HS-5 (cell line): ENCODE data around the gene NBPF1.
A peak's percentile ranks its signal among the peaks of the same experiment; 100 is the strongest.
"Not testable (repeated sequence)": the region's sequence is repeated elsewhere in the genome, so short reads cannot be mapped to it uniquely, and the experiment has no call there.

Experiments
- DNase-seq: peaks from one replicate; pipeline ENCODE4 v3.0.0-alpha.2; 2012; ENCODE audit warnings: low read depth

Gene NBPF1

DNA sequence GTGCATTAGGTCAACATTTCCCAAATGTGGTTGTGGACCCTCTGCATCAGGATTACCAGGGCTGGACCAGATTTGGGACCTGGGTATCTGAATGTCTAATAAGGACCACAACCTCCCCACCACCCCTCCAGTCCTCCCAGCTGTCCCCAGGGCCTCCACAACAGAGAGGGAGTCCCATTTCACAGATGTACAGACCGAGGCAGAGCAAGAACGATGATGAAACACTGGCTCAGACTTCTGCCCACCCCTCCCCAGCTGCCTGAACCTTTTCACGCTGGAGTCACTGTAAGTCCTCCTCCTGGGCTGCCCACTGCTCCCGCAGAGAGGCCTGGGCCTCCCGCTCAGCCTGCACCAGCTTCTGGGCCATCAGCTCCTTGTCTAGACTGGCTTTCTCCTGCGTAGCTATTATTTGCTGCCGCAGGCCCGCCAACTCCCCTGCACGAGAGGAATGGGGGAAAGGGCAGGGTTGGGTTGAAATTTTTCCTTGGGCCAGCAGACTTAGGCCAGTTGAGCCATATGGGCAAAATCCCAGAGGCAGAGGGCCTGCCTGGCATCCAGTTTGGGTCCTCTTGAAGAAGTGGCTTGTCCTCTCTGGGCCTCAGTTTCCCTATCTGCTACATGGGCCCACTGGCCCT is 8.4 kb upstream of the NBPF1 start:
- DNase-seq = not testable (repeated sequence)

DNA sequence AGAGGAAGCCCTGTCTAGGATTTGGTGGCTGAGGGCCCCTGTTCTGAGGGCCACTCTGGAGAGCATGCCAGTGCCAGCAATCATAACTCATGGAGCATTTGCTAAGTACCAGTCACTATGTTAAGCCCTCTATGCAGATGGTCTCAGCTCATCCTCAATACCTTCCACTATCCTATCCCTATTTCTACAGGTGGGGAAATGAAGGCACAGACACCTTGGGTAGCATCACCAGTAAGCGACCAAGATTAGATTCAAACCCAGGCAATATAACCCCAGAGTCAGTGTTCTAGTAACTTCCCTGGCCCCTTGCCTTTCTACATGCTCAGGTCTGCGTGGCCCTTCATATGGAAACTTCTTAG is 7.9 kb upstream of the NBPF1 start:
- no peak for DNase-seq

DNA sequence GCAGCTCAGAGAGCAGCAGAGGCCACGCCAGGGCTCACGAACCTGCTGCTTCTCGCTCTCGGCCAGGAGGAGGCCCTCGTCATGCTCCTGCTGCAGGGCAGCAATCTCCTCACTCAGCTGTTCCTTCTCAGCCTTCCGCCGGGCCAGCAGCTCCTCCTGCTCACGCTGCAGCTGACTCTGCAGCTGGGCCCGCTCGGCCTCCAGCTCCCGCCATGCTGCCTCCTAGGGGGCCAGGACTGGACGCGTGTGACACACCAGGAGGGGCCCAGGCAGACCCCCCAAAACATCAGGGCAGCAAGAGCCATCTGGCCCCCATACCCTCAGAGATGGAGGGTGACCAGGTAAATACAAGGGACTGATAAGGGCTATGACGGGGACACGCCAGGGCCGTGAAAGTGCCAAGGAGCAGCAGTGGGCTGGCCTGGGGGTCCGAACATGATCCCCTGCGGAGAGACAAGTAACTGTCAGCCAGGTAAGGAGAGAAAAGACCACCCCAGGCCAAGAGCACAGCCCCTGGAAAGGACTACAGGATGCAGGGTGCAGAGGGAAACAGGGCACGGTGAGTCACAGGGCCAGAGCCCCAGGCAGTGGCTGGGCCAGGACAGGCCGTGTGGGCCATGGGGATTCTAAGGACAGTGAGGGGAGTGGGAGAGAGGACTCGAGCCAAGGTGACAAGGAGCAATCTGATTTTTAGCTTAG is 6.6 kb upstream of the NBPF1 start:
- not testable (repeated sequence) for DNase-seq

DNA sequence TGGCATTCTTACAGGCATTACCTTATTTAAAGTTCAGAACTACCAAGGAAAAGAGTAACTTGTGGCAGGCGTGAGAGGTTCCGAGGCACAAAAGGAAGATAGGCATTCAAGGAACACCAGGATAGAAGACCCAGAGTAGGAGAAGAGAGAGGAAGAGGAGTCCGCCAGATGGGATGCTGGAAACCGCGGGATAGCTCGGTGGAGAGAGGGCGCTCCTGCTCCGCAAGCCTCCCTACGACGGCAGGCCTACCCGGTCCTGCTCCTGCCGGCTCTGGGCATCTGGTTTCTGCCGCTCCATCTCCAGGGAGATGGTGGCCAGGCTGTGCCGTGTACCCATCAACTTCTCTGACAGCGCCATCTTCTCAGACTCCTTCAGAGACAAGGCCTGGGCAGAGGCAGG is 5.4 kb upstream of the NBPF1 start:
- no peak for DNase-seq

GRCh38 chr1:16617778-16618580 is 4.6 kb upstream of the NBPF1 start:
- DNase-seq = no peak

DNA sequence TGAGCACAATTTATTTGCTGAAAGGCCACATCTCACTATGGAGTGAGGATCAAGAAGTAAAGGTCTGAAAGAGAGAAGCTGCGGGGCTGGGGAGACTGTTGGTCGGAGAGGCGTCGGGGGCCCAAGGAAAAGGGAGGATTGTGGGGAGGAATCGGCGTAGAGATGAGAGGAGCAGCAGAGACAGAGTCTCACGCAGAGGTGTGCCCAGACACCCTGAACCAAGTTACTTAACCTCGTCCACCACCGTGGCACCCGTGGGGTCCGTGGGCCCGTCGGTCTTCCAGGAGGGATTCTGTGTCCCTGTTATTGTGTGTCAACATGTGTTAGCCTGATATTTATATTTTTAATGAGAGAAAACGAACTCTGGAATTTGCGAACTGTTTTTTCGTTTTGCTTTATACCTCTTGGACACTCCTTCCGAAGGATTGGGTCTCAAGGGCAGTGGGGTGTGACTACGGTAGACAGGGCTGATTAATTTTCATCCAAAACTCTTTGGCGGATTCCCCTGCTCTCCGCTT is 3.8 kb upstream of the NBPF1 start:
- DNase-seq = no peak

DNA sequence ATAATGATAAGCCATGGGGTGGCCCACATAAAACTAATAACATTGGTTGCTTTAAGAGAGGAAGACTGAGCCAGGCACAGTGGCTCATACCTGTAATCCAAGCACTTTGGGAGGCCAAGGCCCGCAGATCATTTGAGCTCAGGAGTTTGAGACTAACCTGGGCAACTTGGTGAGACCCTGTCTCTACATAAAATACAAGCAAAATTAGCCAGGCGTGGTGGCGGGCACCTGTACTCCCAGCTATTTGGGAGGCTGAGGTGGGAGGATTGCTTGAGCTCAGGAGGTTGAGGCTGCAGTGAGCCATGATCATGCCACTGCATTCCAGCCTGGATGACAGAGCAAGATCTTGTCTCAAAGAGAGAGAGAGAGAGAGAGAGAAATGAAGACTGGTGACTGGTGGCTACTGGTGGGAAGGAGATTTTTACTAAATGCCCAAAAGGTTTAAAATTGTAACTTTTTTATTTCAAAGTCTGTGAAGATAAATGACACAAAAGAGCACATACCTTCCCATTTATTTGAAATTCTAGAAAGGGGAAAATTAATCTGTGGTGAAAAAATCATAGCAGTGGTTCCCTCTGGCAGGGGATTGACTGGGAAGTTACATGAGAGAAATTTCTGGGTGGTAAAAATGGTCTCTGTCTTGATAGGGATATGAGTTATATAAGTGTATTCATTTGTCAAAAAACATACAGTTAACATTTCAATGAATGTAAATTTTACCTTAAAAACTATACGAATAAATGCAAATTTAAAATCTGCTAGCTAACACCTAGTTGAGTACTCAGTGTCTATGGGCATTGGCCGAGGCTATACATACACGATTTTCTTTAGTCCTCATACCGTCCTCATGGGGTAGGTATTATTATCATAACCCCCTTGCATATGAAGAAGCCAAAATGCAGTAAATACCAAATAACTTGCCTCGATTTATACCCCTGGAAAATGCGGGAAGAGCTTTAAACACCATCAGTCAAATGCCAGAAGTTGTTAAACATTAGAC is 2.2 kb upstream of the NBPF1 start:
- DNase-seq = no peak

GRCh38 chr1:16614361-16615252 is 1.2 kb upstream of the NBPF1 start:
- no peak for DNase-seq

DNA sequence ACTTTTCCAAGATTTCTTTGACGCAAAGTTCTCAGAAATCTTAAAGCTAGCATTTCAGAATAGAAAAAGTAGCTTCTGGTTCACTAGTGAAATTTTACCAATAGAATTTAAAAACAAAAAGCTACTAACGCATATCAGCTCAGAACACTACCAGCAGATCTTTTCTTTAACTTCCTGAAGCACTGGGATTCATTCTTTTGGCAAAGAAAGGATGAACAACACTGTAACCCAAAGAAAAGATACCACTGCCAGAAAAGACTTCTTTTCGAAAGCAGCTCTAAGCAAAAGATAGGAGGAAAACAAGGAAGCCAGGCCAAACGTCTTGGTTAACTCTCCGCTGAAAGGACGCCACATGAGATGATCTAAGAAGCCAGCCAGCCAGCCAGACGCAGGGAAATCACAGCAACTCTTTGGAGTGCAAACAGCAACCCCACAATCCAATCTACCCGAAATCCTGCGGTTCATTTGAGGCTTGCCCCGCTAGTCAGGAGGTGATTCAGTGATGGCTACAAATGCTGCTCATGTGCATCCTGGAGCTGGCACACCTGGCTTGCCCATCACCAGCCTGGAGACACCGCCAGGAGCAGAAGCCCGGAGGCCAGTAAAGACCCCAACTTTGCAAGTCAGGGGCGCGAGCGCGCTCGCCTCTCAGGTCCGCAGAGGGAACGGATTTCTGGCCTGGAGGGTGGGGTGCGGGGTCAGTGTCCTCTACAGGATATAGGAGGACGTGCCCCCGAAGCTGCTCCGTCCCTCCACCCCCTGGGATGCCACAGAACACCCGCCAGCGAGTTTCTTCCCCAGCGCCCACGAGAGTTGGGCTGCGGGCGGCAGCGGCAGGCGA is 812 bp downstream of the NBPF1 start:
- DNase-seq = peak; percentile 82

DNA sequence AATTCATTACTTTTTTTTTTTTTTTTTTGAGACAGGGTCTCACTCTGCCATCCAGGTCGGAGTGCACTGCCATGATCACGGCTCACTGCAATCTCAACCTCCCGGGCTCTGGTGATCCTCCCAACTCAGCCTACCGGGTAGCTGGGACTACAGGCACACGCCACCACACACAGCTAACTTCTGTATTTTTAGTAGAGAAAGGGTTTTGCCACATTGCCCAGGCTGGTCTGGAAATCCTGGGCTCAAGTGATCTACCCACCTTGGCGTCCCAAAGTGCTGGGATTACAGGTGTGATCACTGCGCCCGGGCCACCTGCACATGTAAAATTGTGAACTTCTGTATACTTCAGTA is 1.4 kb downstream of the NBPF1 start:
- DNase-seq = not testable (repeated sequence)

- DNase-seq = not testable (repeated sequence)
Measured at GRCh38 chr1:16611164-16611563, 2.2 kb downstream of the NBPF1 start.

GRCh38 chr1:16610553-16610952 is 2.8 kb downstream of the NBPF1 start:
- DNase-seq = not testable (repeated sequence)

GRCh38 chr1:16609761-16610160 is 3.6 kb downstream of the NBPF1 start:
- not testable (repeated sequence) for DNase-seq

GRCh38 chr1:16608838-16609560 is 4.4 kb downstream of the NBPF1 start:
- DNase-seq = no peak

DNA sequence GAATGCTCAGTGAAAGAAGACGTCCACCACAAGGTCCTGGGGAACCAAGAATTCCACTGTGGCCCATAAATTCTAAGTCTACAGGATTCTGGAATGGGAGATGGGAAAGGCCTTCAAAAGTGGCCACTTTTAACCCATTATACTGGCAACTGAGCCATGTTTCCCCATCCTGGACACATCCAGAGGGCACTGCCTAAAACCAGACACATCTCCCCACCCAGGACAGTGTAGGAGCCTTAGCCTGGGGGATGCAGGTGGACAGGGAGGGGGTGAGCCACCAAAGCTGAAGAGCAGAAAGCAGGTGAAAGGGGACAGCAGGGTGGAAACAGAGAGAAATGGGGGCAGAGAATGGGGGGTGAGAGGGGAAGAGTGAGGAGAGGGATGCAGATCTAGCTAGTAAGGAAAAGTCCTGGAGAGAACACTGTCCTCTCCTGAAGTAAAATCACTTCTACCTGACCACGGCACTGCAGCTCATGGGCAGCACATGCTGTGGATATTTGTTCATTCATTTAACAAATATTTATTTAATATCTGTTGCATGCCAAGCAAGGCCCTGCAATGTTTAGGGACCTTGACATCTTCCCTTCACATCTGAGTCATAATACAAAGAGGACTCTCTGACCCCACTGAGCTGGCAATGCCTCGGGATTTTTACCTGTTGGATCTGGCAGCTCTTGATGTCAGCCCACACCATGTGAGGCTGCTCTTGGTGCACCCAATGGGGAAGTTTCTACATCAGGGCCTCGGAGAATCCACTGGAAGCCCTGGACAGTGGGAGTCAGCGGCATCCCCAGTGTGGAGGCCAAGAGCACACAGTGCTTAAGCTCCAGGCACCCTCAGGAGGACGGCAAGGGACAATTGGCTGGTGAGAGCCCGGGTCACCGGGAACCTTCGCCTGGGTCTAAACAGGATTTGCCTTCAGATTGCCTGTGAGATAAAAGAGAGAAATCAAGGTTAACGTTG is 5.2 kb downstream of the NBPF1 start:
- not testable (repeated sequence) for DNase-seq

- DNase-seq = no peak
Measured at GRCh38 chr1:16607433-16607851, 5.9 kb downstream of the NBPF1 start.

GRCh38 chr1:16606666-16607432 is 6.5 kb downstream of the NBPF1 start:
- DNase-seq = not testable (repeated sequence)
